HG03095 (cell line): ENCODE results near the gene REELD1.

ENCODE experiments used
- ATAC-seq: cut with Tn5 transposase; IDR thresholded peaks from one replicate; pipeline ENCODE4 v1.9.1; 2021; ENCODE audit warnings: moderate library complexity; ENCODE audit not compliant: unreplicated experiment

The REELD1 gene

GRCh38 chr4:146224326-146224966 lies 10.1 kb downstream of the REELD1 start:
- ATAC-seq, result no peak

- no peak for ATAC-seq
Measured at GRCh38 chr4:146229406-146229805, 15.1 kb downstream of the REELD1 start.

- no peak for ATAC-seq
Measured at GRCh38 chr4:146232131-146232722, 17.9 kb downstream of the REELD1 start.

GRCh38 chr4:146235654-146236177 lies 21.4 kb downstream of the REELD1 start:
- no peak for ATAC-seq

- ATAC-seq, result no peak
Measured at GRCh38 chr4:146236216-146236615, 21.9 kb downstream of the REELD1 start.

- ATAC-seq, result no peak
Measured at GRCh38 chr4:146237092-146237491, 22.8 kb downstream of the REELD1 start.

GRCh38 chr4:146238107-146238506 lies 23.8 kb downstream of the REELD1 start:
- ATAC-seq, result no peak

GRCh38 chr4:146243141-146243882 lies 29.0 kb downstream of the REELD1 start:
- ATAC-seq, result peak; percentile 88

- ATAC-seq, result no peak
Measured at GRCh38 chr4:146243883-146244277, 29.5 kb downstream of the REELD1 start.

GRCh38 chr4:146244496-146244895 lies 30.2 kb downstream of the REELD1 start:
- no peak for ATAC-seq

GRCh38 chr4:146245246-146245645 lies 30.9 kb downstream of the REELD1 start:
- no peak for ATAC-seq

GRCh38 chr4:146245850-146246249 lies 31.5 kb downstream of the REELD1 start:
- no peak for ATAC-seq

- ATAC-seq, result no peak
Measured at GRCh38 chr4:146246381-146246780, 32.0 kb downstream of the REELD1 start.

- ATAC-seq, result no peak
Measured at GRCh38 chr4:146247356-146247755, 33.0 kb downstream of the REELD1 start.

- no peak for ATAC-seq
Measured at GRCh38 chr4:146252969-146253611, 38.8 kb downstream of the REELD1 start.

- no peak for ATAC-seq
Measured at GRCh38 chr4:146255463-146255862, 41.1 kb downstream of the REELD1 start.

GRCh38 chr4:146255874-146256273 lies 41.5 kb downstream of the REELD1 start:
- no peak for ATAC-seq

GRCh38 chr4:146256328-146256727 lies 42.0 kb downstream of the REELD1 start:
- ATAC-seq, result no peak

- ATAC-seq, result no peak
Measured at GRCh38 chr4:146257511-146257910, 43.2 kb downstream of the REELD1 start.

GRCh38 chr4:146260521-146260920 lies 46.2 kb downstream of the REELD1 start:
- ATAC-seq, result no peak

GRCh38 chr4:146261041-146261440 lies 46.7 kb downstream of the REELD1 start:
- ATAC-seq, result no peak
